Trophoblast cell (in vitro differentiated cells and primary cell): ENCODE results near the gene APC.

ENCODE experiments used
- DNase-seq, 2 donors: peaks; one replicate each; pipeline ENCODE4 v3.0.0-alpha.2; 2016
- H2AFZ ChIP-seq: 2 replicates; pipeline ENCODE4 v1.6.1; 2013; ENCODE audit warnings: low read length, moderate library complexity, mild to moderate bottlenecking; ENCODE audit not compliant: insufficient read depth, poor library complexity
- H2AK5ac ChIP-seq: 2 replicates; pipeline ENCODE4 v1.6.1; 2013; ENCODE audit warnings: mild to moderate bottlenecking, low read length
- H2BK120ac ChIP-seq: 2 replicates; pipeline ENCODE4 v1.6.1; 2013; ENCODE audit warnings: low read length, mild to moderate bottlenecking, moderate library complexity; ENCODE audit not compliant: insufficient read depth, poor library complexity
- H2BK12ac ChIP-seq: 2 replicates; pipeline ENCODE4 v1.6.1; 2013; ENCODE audit warnings: mild to moderate bottlenecking, low read length, moderate library complexity
- H2BK5ac ChIP-seq: 2 replicates; pipeline ENCODE4 v1.6.1; 2013; ENCODE audit warnings: low read length, low read depth, moderate library complexity, mild to moderate bottlenecking; ENCODE audit not compliant: poor library complexity
- H3K14ac ChIP-seq: 2 replicates; pipeline ENCODE4 v1.6.1; 2013; ENCODE audit warnings: mild to moderate bottlenecking, low read length
- H3K18ac ChIP-seq: 2 replicates; pipeline ENCODE4 v1.6.1; 2013; ENCODE audit warnings: mild to moderate bottlenecking, low read length
- H3K23ac ChIP-seq: 2 replicates; pipeline ENCODE4 v1.6.1; 2013; ENCODE audit warnings: low read length
- H3K27ac ChIP-seq: 2 replicates; pipeline ENCODE4 v1.5.1; 2013; ENCODE audit warnings: low read depth, mild to moderate bottlenecking, inconsistent platforms, low read length, moderate library complexity
- H3K27me3 ChIP-seq: 2 replicates; pipeline ENCODE4 v1.6.1; 2013; ENCODE audit warnings: inconsistent platforms, mild to moderate bottlenecking, low read length, moderate library complexity; ENCODE audit not compliant: insufficient read depth
- H3K36me3 ChIP-seq, 2 experiments: 1 replicate in 1 of 2; 2 replicates in 1 of 2; pipeline ENCODE4 v1.6.1; 2013; ENCODE audit warnings: low read length in 2 of 2, mild to moderate bottlenecking in 2 of 2, moderate library complexity in 1 of 2; ENCODE audit not compliant: insufficient read depth in 2 of 2, control insufficient read depth in 1 of 2
- H3K4ac ChIP-seq: 2 replicates; pipeline ENCODE4 v1.6.1; 2013; ENCODE audit warnings: low read depth, mild to moderate bottlenecking, low read length, moderate library complexity
- H3K4me1 ChIP-seq, 2 experiments: 1 replicate in 1 of 2; 2 replicates in 1 of 2; pipeline ENCODE4 v1.6.1; 2013; ENCODE audit warnings: low read length in 2 of 2, mild to moderate bottlenecking in 2 of 2, moderate library complexity in 1 of 2; ENCODE audit not compliant: insufficient read depth in 2 of 2, control insufficient read depth in 1 of 2
- H3K4me2 ChIP-seq: 2 replicates; pipeline ENCODE4 v1.6.1; 2013; ENCODE audit warnings: inconsistent platforms, mild to moderate bottlenecking, low read length, moderate library complexity
- H3K4me3 ChIP-seq: 2 replicates; pipeline ENCODE4 v1.5.1; 2013; ENCODE audit warnings: mild to moderate bottlenecking, low read depth, low read length, inconsistent platforms
- H3K79me1 ChIP-seq: one replicate; pipeline ENCODE4 v1.6.1; 2013; ENCODE audit warnings: low read length
- H3K79me2 ChIP-seq: 2 replicates; pipeline ENCODE4 v1.6.1; 2013; ENCODE audit warnings: low read length, mild to moderate bottlenecking; ENCODE audit not compliant: control insufficient read depth, insufficient read depth, poor library complexity
- H3K9ac ChIP-seq: 2 replicates; pipeline ENCODE4 v1.6.1; 2013; ENCODE audit warnings: mild to moderate bottlenecking, low read length
- H3K9me3 ChIP-seq: 2 replicates; pipeline ENCODE4 v1.6.1; 2013; ENCODE audit warnings: low read depth, mild to moderate bottlenecking, control low read depth, inconsistent platforms, low read length; ENCODE audit not compliant: insufficient read depth
- H4K12ac ChIP-seq: 2 replicates; pipeline ENCODE4 v1.6.1; 2013; ENCODE audit warnings: low read depth, mild to moderate bottlenecking, low read length, moderate library complexity
- H4K8ac ChIP-seq: 2 replicates; pipeline ENCODE4 v1.6.1; 2013; ENCODE audit warnings: low read depth, mild to moderate bottlenecking, low read length, moderate library complexity
- H4K91ac ChIP-seq: one replicate; pipeline ENCODE4 v1.6.1; 2013; ENCODE audit warnings: low read depth, mild to moderate bottlenecking, low read length, moderate library complexity
- WGBS: extraction: QIAGEN DNeasy Blood & Tissue Kit; methylation state at CpG from one replicate; pipeline ENCODE4 v1.1.7; 2013; ENCODE audit warnings: missing lambda C conversion rate; ENCODE audit not compliant: insufficient read length, insufficient coverage; ENCODE audit errors: extremely low coverage; 5-methylcytosine and 5-hydroxymethylcytosine counted together

APC gene

DNA sequence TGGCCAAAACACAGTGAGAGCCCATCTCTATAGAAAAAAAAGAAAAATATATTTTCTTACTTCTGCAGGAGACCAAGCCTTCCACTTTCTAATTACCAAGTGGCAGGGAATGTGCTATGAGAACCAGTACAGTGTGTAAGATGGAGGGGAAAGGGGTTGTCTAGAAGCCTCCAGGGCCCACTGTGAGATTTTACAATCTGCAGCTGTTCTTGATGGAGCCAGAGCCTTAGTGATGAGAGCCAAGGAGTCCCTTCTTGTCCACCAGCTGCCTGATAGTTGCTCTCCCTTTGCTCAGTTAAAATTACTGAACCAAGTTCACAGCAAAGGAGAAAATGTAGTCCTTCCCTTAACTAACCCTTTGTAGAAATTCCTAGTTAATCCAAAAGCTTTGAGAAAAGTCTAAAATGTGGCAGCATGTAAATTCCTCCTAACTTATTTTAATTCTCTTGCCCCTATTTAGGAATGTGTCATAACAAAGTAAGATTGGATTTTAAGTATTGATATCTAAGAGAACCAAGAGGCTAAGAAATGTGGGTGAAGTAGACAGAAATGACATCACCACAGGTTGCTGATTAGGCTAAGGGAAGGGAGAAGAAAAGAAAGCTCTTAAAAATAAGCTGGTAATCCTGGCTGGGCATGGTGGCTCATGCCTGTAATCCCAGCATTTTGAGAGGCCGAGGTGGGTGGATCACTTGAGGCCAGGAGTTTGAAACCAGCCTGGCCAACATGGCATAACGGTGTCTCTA is 142.7 kb downstream of the APC start:
- no peak overlapping the region for H3K4ac ChIP-seq
- no peaks in the 10 kb centered on the region for H3K79me1 ChIP-seq
- no peak overlapping the region for H2AFZ ChIP-seq
- no peak overlapping the region for H3K23ac ChIP-seq
- no CpG with 5 or more reads among the region's 2 CpGs for WGBS
- H4K91ac ChIP-seq, result no peak overlapping the region
- H2BK12ac ChIP-seq, result no peak overlapping the region
- no peaks in the 10 kb centered on the region for H3K27me3 ChIP-seq
- no peak overlapping the region for H3K14ac ChIP-seq
- H2BK5ac ChIP-seq, result no peak overlapping the region
- H3K9me3 ChIP-seq, result no peaks in the 10 kb centered on the region
- peaks cover 8 to 39% of the 10 kb centered on the region in 2 experiments for H3K36me3 ChIP-seq
- H3K18ac ChIP-seq, result no peak overlapping the region
- H2BK120ac ChIP-seq, result no peak overlapping the region
- no peak overlapping the region for H3K27ac ChIP-seq
- H2AK5ac ChIP-seq, result no peak overlapping the region
- no peak overlapping the region for H4K8ac ChIP-seq
- no peak overlapping the region for H4K12ac ChIP-seq
- no peak overlapping the region for H3K9ac ChIP-seq
- DNase-seq, result no peak
- no peak overlapping the region for H3K4me2 ChIP-seq
- H3K4me1 ChIP-seq, result no peaks in the 10 kb centered on the region
- H3K4me3 ChIP-seq, result no peak overlapping the region
- no peaks in the 10 kb centered on the region for H3K79me2 ChIP-seq

DNA sequence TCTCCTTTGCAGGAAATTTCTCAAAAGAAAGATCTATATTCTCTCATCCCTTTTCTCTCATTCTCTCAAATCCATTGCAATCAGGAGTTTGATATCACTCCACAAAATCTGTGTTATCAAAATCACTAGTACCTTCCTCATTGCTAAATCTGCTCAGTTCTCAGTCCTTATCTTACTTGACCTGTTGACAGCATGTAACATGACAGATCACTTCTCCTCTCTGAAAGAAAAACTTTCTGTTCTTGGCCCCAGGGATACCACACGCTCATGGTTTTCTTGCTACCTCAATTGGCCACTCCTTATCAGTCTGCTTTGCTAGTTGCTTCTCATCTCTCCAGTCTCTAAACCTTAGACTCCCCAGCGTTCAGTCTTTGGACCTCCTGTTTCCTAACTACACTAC is 145.5 kb downstream of the APC start:
- Histone ChIP-seq H4K8ac (no peak overlapping the region), H3K14ac (no peak overlapping the region), H2BK5ac (no peak overlapping the region), H3K79me1 (no peaks in the 10 kb centered on the region), H2AFZ (no peak overlapping the region), H3K27ac (no peak overlapping the region), H3K4me3 (no peak overlapping the region), H3K9ac (no peak overlapping the region), H3K4me1 (no peaks in the 10 kb centered on the region), H3K4me2 (no peak overlapping the region), H3K9me3 (no peaks in the 10 kb centered on the region), H2BK120ac (no peak overlapping the region), H3K4ac (no peak overlapping the region), H3K27me3 (no peaks in the 10 kb centered on the region), H3K18ac (no peak overlapping the region), H4K91ac (no peak overlapping the region), H2BK12ac (no peak overlapping the region), H4K12ac (no peak overlapping the region), H3K23ac (no peak overlapping the region), H2AK5ac (no peak overlapping the region), H3K79me2 (no peaks in the 10 kb centered on the region), H3K36me3 (peaks cover 9 to 45% of the 10 kb centered on the region in 2 experiments)
- DNase-seq, result no peak
- WGBS, result no CpG with 5 or more reads among the region's 2 CpGs

DNA sequence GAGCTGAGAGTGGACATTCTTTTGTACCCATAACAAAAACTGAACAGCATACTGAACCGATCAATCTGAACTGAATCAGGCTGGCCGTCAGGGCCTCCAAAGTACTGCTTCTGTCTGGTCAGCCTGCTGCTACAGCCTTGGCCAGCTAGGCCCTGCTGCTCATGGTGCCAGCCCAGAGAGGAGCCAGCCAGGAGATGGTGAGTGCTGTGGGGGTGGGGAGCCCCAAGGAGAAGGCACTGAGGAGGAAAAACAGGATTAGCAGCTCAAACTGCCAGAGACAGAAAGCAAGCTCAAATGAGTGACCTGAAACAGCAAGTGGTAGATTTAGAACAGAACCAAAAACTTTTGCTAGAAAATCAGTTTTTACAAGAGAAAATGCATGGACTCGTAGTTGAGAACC is 147.3 kb downstream of the APC start:
- no peak overlapping the region for H3K23ac ChIP-seq
- H2BK5ac ChIP-seq, result no peak overlapping the region
- H3K4me1 ChIP-seq, result no peaks in the 10 kb centered on the region
- H3K79me1 ChIP-seq, result no peaks in the 10 kb centered on the region
- no peak overlapping the region for H3K4ac ChIP-seq
- no peak overlapping the region for H2AFZ ChIP-seq
- no peak overlapping the region for H3K27ac ChIP-seq
- H4K91ac ChIP-seq, result no peak overlapping the region
- H3K9ac ChIP-seq, result no peak overlapping the region
- DNase-seq, result no peak
- no peaks in the 10 kb centered on the region for H3K27me3 ChIP-seq
- peak overlapping the region; percentile 63 for H3K18ac ChIP-seq
- no peak overlapping the region for H2AK5ac ChIP-seq
- no peak overlapping the region for H4K12ac ChIP-seq
- no peak overlapping the region for H3K14ac ChIP-seq
- no peak overlapping the region for H3K4me3 ChIP-seq
- H3K4me2 ChIP-seq, result no peak overlapping the region
- no peak overlapping the region for H4K8ac ChIP-seq
- H2BK12ac ChIP-seq, result no peak overlapping the region
- H3K36me3 ChIP-seq, result peaks cover 11 to 44% of the 10 kb centered on the region in 2 experiments
- no peak overlapping the region for H2BK120ac ChIP-seq
- H3K79me2 ChIP-seq, result no peaks in the 10 kb centered on the region
- no CpG with 5 or more reads among the region's 3 CpGs for WGBS
- no peaks in the 10 kb centered on the region for H3K9me3 ChIP-seq

DNA sequence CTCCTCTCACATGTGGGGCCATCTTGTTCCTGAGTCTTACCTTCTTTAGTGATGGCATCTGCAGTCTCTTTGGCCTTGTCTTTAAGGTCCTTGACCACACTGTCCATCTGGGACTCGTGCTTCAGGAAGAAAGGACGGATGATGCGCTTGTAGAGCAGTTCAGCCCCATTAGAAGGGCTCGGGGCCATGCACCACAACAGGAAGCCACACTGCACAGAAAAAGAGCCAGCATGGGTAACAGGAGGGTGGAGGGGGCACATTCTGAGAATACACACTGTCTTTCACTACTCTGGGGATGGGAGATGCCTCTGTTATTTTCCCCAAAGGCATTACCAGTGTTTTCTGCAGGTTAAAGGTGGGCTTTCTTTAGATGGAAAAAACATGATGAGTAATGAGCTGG is 149.3 kb downstream of the APC start:
- no peaks in the 10 kb centered on the region for H3K27me3 ChIP-seq
- no peak overlapping the region for H3K27ac ChIP-seq
- no peak for DNase-seq
- H3K4me3 ChIP-seq, result no peak overlapping the region
- H4K91ac ChIP-seq, result no peak overlapping the region
- H3K14ac ChIP-seq, result no peak overlapping the region
- peaks cover 12 to 39% of the 10 kb centered on the region in 2 experiments for H3K36me3 ChIP-seq
- no peak overlapping the region for H2BK120ac ChIP-seq
- H4K12ac ChIP-seq, result no peak overlapping the region
- H3K79me1 ChIP-seq, result no peaks in the 10 kb centered on the region
- WGBS, result no CpG with 5 or more reads among the region's 4 CpGs
- H3K4me2 ChIP-seq, result no peak overlapping the region
- H3K4me1 ChIP-seq, result no peaks in the 10 kb centered on the region
- no peaks in the 10 kb centered on the region for H3K9me3 ChIP-seq
- no peak overlapping the region for H4K8ac ChIP-seq
- H3K23ac ChIP-seq, result no peak overlapping the region
- no peaks in the 10 kb centered on the region for H3K79me2 ChIP-seq
- no peak overlapping the region for H2BK12ac ChIP-seq
- H2AFZ ChIP-seq, result no peak overlapping the region
- no peak overlapping the region for H3K4ac ChIP-seq
- no peak overlapping the region for H3K18ac ChIP-seq
- H3K9ac ChIP-seq, result no peak overlapping the region
- no peak overlapping the region for H2BK5ac ChIP-seq
- H2AK5ac ChIP-seq, result no peak overlapping the region
